Omental fat pad (tissue), 4 donors: ENCODE results near the gene RABEP2. TPM values are rescaled to one million over a fixed set of nuclear protein-coding genes. Genes with fewer than 3 reads are reported as not detected.

Experiments used
- ATAC-seq: fragments of 150-250 bp; one replicate; pipeline ENCODE4 v1.9.1; 2016; ENCODE audit warnings: mild to moderate bottlenecking, moderate library complexity; ENCODE audit not compliant: low FRiP score
- DNase-seq: peaks from one replicate; pipeline ENCODE4 v3.0.0-alpha.2; 2019; ENCODE audit warnings: low spot score
- CTCF ChIP-seq, 3 donors: fragments of 450-650 bp; IDR thresholded peaks; one replicate each; pipeline ENCODE4 v1.5.1; 2016 to 2017; ENCODE audit warnings: antibody characterized with exemption in 3 of 3, mild to moderate bottlenecking in 3 of 3, moderate library complexity in 2 of 3
- total RNA-seq, 4 donors: library from RNA; depleted of rRNA; stranded (reverse); fragments of >200 nt; gene quantifications; one replicate each; pipeline ENCODE4 v1.1.0, GENCODE V29; 2016

The RABEP2 gene
- total RNA-seq, 4 donors from 2014 or later = 10.1 to 21.7 (median 17.0) TPM

GRCh38 chr16:28879261-28879840 lies 45.7 kb downstream of the RABEP2 start:
- no peak for TF ChIP-seq CTCF (IDR thresholded peaks at IDR 0.05)
- DNase-seq (no peak), ATAC-seq (peak; percentile 43)

DNA sequence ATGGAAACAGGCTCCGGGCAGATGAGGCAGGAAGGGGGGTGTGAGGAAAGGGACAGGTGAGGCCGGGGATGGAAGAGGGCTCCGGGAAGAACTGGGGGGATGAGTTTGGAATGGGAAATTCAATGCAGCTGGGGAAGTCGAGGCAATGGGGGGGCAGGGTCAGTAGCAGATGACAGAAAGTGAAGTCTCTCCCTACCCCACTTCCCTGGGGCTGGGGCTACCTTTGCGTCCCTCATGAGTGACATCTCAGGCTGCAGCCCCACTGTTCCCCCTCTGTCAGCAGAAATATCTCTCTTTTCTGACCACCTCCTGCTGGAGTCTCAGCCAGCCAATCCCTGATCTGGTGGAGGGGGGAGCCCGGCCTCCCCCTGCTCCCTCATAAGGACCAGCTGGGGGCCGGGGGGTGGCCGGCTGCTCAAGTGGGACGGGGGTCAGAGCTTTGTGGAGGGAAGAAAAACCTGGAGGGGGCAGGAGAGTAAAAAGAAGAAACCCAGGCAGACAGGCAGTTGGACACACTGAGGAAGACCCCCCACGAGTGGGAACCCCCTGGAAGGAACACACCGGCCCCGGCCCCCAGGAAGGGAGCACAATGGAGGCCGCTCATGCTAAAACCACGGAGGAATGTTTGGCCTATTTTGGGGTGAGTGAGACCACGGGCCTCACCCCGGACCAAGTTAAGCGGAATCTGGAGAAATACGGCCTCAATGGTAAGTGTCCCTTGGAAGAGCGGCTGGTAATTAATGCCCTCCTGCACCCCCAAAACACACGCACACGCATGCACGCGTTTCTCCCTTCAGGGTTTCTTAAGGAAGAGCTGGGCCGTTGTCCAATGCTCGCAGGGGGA lies 46.7 kb downstream of the RABEP2 start, which contains the start of gene ATP2A1:
TSS of gene ATP2A1 (plus strand) at position 406 of the 844 bp plus-strand sequence. CDS start at position 590, 184 bp downstream.
- TF ChIP-seq CTCF (IDR thresholded peaks at IDR 0.05) = no peak
- DNase-seq = no peak
- ATAC-seq = no peak

GRCh38 chr16:28877655-28878000 lies 47.4 kb downstream of the RABEP2 start:
- ATAC-seq (no peak), DNase-seq (no peak)
- TF ChIP-seq CTCF (IDR thresholded peaks at IDR 0.05) = no peak

DNA sequence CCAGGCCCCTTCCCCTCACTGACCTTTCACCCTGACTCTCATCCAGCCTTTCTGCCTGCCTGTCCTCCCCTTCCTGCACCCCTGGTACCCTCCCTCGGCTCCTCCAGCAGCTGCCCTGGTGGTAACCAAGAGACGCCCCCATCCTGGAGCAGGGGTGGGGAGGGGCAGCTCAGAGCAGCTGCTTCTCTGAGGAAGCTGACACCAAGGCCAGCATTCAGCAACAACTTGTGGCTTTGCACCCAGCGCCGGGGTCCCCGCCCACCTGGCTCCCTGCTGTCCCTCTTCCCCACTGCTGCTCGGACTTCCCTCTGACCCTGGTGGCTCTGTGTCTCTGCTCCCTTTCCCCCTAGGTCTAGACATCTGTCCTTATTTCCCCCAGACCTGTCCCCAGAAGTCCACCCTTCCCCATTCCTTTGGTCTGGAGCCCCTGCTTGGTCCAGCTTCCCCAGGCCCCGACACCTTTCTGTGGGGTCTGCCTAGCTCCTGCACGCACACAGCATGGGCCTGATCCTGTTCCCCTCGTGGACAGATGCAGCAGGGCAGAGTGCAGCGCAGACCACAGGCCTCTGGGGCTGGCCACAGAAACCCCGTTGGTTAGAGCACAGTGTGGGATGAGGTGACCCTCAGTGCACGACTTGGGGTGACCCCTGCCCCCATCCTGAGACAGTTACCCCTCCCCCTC lies 47.9 kb downstream of the RABEP2 start:
- TF ChIP-seq CTCF (IDR thresholded peaks at IDR 0.05) = no peak
- no peak for ATAC-seq

GRCh38 chr16:28876019-28876659 lies 48.9 kb downstream of the RABEP2 start:
- ATAC-seq (no peak), DNase-seq (no peak)
- TF ChIP-seq CTCF (IDR thresholded peaks at IDR 0.05) = no peak

More for the DNA sequence above, 47.9 kb downstream of the RABEP2 start:
- no peak for DNase-seq

- no peak for TF ChIP-seq CTCF (IDR thresholded peaks at IDR 0.05)
- ATAC-seq (no peak), DNase-seq (no peak)
Observed at GRCh38 chr16:28875134-28876018, 49.7 kb downstream of the RABEP2 start.
